GM10266 (cell line): ENCODE data around the gene MCCC1.
A peak's percentile ranks its signal among the peaks of the same experiment; 100 is the strongest.
"Not testable (repeated sequence)": the region's sequence is repeated elsewhere in the genome, so short reads cannot be mapped to it uniquely, and the experiment has no call there.

Source experiments
- DNase-seq: peaks from one replicate; pipeline ENCODE4 v3.0.0; 2012; ENCODE audit errors: extremely low spot score
- TF ChIP-seq, protein P1 (sequence below): IDR thresholded peaks from 2 replicates; pipeline ENCODE4 v1.5.1; 2012; ENCODE audit warnings: mild to moderate bottlenecking, low read depth; ENCODE audit not compliant: control insufficient read depth, insufficient read depth; ENCODE audit errors: missing control alignments

MCCC1 gene

GRCh38 chr3:183006396-183007002, 92.8 kb downstream of the MCCC1 start:
- DNase-seq, result no peak
- TF ChIP-seq, protein P1, sequence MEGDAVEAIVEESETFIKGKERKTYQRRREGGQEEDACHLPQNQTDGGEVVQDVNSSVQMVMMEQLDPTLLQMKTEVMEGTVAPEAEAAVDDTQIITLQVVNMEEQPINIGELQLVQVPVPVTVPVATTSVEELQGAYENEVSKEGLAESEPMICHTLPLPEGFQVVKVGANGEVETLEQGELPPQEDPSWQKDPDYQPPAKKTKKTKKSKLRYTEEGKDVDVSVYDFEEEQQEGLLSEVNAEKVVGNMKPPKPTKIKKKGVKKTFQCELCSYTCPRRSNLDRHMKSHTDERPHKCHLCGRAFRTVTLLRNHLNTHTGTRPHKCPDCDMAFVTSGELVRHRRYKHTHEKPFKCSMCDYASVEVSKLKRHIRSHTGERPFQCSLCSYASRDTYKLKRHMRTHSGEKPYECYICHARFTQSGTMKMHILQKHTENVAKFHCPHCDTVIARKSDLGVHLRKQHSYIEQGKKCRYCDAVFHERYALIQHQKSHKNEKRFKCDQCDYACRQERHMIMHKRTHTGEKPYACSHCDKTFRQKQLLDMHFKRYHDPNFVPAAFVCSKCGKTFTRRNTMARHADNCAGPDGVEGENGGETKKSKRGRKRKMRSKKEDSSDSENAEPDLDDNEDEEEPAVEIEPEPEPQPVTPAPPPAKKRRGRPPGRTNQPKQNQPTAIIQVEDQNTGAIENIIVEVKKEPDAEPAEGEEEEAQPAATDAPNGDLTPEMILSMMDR, result no peak

DNA sequence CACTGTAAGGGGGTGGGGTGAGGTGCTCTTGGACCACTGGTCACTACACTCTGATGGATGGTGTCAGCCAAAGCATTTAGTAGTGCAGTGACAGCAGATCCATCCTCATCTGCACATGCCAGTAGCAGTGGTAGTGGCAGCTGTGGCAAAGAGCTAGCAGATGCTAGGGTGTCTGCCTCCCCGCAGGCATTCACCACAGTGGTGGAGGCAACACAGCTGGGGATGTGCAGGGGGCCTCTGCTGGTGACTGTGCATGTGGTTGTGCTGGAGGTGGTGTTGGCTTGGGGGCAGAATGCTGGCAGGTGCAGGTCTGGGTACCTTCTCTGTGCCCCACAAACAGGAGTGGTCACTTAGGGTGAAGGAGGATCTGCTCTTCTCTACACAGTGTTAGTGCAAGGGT, 99.5 kb downstream of the MCCC1 start:
- TF ChIP-seq, protein P1, result no peak
- DNase-seq, result no peak

- not testable (repeated sequence) for DNase-seq
Measured at GRCh38 chr3:182993486-182994201, 105.7 kb downstream of the MCCC1 start.

DNA sequence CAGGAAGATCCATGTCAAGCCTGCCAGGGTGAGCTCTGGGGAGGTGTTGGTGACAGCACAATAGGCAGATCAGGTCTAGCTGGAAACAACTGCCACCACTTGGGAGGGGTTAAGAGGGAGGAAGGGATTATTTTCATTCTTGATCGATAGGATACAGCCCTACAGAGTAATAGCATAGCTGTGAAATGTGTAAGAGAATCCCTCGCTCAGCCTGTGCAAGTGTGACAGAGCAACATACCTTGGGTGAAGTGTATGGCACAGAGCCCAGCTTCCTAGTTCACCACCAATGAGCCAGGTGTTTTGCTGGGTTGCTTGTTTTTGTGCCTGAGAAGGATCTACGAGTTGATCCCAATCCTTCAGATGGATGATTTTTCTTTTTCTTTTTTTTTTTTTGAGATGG, 109.7 kb downstream of the MCCC1 start:
- DNase-seq, result no peak
- TF ChIP-seq, protein P1, result no peak

GRCh38 chr3:182986021-182986420, 113.3 kb downstream of the MCCC1 start:
- DNase-seq, result no peak
- TF ChIP-seq, protein P1, result no peak

GRCh38 chr3:182983876-182984275, 115.4 kb downstream of the MCCC1 start:
- TF ChIP-seq, protein P1, result no peak
- DNase-seq, result no peak

GRCh38 chr3:182981038-182981380, 118.3 kb downstream of the MCCC1 start:
- TF ChIP-seq, protein P1, result no peak

More at GRCh38 chr3:182981038-182981380, 118.3 kb downstream of the MCCC1 start:
- peak; percentile 38 for DNase-seq
